Hepatic stellate cell (primary cell): ENCODE data around the gene FREM1.
"Not testable (repeated sequence)": the region's sequence is repeated elsewhere in the genome, so short reads cannot be mapped to it uniquely, and the experiment has no call there.

Source experiments
- DNase-seq: peaks from one replicate; pipeline ENCODE4 v3.0.0; 2011; ENCODE audit warnings: low spot score

The FREM1 gene

DNA sequence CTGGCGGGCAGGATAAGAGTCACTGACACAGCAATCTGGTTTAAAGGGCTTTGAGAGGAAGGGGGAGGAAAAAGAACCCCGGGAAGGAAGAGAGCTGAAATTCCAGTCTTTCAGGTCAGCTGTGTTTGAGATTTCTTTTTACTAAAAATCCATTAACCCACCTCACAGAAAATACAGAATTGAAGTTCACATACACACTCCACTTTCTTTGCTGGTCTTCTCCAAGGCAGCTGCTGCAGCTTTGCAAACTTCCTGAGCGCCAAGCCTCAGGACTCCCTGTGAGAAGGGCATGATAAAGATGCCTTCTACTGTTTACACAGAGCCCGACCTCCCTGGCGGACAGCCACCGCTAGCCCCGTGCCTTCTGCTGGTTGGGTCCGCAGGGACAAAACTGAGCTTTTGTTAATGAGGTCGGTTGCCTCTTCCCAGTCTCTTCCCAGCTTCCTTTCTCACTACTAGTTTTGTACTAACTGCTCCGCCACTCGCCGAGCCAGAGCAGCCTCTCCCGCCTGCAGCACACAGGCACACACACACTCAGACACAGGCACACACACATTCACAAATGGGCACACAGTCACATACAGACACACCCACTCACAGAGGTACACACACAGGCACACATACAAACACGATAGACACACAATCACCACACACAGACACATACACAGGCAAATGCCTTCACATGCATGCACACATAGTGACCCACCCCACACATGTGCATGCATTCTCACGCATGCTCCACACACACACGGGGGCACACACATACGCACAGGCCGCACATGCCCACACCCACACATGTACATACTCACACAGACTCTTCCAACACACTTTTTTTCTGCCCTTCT, at the start of gene FREM1:
FREM1 (minus strand) TSS at position 468 of the 845 bp plus-strand sequence. CDS start 41,451 bp downstream, outside the sequence.
- no peak for DNase-seq

GRCh38 chr9:14958989-14959388, 48.8 kb upstream of the FREM1 start:
- DNase-seq = no peak

DNA sequence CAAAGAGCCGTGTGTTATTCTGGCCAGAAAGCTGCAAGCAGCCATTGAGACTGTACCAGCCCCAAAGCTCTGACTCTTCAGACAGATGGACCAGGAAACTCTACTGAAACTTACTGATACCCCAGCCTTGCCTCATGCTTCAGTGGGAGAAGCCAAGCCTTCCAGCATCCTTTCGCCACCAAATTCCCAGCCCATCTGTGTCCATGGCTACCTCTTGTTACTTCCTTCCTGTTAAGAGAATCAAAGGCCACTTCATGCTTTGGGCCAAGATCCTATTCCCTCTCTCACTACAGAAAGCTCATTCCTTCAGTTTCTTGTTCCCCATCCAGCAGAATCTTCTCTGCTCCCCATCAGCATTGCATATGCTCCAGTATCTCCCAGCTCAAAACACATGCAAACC, 46.9 kb upstream of the FREM1 start:
- no peak for DNase-seq

DNA sequence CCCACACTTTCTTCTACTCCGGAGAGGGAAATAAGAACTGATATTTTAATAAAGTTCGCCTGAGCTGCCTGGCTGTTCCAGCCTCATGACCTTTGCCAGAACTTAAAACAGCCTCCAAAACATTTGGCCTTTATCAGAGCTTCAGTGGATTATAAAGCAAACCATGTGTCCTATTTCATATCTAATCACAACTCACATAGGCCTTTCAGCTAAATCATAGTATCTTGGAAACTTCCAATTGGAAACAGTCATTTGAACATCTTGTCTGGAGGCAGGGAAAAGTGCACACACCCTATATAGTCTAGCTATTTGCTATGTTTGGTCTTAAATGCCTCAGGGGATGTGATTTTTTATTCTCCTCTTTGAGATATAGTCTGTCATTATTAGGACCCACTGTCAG, 46.0 kb upstream of the FREM1 start:
- no peak for DNase-seq

- no peak for DNase-seq
Observed at GRCh38 chr9:14945351-14945750, 35.1 kb upstream of the FREM1 start.

- no peak for DNase-seq
Observed at GRCh38 chr9:14941501-14942405, 31.5 kb upstream of the FREM1 start.

DNA sequence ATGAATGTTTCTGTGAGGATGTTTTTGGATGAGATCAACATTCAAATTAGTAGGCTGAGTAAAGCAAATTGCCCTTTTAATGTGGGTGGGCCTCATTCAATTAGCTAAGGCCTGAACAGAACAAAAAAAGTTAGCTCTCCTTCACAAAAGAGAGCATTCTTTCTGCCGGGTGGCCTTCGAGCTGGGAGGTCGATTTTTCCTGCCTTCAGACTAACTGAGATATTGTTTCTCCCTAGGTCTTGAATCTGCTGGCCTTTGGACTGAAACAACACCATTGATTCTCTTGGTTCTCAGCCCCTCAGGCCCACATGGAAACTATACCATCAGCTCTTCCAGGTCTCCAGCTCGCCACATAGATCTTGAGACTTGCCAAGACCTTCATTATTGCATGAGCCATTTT, 29.1 kb upstream of the FREM1 start:
- DNase-seq = no peak

GRCh38 chr9:14937216-14937615, 27.0 kb upstream of the FREM1 start:
- no peak for DNase-seq

DNA sequence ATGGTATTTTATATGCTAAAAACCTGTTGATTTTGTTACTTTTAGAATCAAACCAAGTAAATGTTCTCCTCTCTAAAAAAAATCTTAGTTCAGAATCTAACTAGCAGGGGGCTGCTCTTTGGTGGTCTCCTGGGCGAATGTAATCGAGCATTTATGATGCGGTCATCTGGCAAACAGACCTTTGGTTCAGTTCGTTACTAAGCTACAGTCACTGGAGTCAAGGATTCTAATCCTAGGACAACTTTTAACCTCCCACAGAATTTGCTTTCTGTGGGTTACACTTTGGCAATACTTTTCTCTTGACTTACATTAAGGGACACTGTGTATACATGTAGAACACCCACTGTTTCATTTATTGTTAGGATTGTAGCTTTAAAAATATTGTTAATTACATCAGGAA, 26.3 kb upstream of the FREM1 start:
- DNase-seq = no peak

GRCh38 chr9:14935964-14936363, 25.7 kb upstream of the FREM1 start:
- no peak for DNase-seq

- no peak for DNase-seq
Observed at GRCh38 chr9:14935106-14935751, 25.0 kb upstream of the FREM1 start.

DNA sequence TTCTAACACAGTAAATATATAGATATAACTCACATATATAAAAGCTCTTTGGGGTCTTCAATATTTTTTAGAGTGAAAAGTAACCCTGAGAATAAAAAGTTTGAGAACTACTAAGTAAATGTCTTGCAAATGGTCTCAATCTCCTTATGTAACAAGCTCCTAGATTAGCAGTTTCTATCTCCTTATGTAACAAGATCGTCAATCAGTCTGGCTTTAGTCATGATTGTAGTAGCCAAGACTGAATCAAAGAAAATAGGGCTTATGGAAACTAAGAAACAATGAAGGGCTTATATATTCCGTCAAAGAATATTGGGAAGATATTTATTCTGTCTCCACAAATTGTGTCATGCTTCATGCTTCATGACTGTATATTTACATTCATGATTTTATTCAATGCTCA, 22.4 kb upstream of the FREM1 start:
- no peak for DNase-seq

DNA sequence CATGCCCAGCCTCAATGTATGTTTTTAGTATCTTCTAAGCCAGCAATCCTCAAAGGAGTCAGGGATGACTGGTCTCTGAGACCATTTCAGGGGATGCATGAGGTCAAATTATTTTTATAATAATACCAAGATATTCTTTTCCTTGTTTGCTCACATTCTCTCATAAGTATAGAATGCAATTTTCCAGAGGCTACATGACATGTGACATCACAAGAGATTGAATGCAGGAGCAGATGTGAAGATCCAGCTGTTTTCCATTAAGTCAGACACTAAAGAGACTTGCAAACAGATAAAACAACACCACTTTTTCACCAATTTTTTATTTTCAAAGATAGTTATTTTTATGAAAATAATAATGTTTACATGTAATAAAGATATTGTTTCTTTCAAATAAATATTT, 22.0 kb upstream of the FREM1 start:
- DNase-seq = no peak

GRCh38 chr9:14926941-14927624, 16.9 kb upstream of the FREM1 start:
- no peak for DNase-seq

- peak; percentile 5 for DNase-seq
Observed at GRCh38 chr9:14924230-14925219, 14.3 kb upstream of the FREM1 start.

- DNase-seq = no peak
Observed at GRCh38 chr9:14923701-14924100, 13.5 kb upstream of the FREM1 start.

DNA sequence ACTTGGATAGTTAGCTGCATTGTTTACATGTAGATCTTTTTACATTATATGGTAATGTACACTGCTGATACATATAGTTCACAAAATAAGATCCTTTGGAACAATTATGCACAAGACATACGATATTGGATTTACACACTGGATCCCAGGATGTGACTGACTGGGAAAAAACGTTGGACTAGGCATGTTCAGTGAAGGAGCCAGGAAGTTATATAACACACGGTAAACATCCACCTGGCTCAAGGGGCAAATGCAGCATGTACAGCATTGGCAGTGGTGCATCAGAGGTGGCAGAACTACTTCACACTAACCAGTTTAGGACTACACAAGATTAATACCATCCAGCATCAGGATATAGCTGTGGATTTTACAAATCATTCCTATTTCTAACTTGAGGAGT, 10.6 kb upstream of the FREM1 start:
- DNase-seq = not testable (repeated sequence)

DNA sequence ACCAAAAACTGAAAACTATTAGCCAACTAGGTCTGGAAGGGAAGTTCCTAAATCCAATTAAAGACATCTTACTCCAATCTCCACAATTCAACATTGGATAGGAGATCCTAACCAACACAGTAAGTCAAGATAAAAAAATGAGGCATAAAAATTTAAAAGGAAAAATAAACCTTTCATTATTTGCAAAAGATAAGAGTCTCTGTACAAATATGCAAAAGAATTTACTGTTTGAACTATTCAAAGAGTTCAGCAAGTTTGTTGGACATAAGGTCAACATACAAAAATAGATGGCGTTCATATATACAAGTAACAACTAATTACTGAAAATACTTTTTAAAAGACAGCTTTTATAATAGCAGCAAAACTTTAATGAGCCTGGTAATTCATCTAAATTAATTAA, 3.1 kb upstream of the FREM1 start:
- DNase-seq = no peak

- DNase-seq = no peak
Observed at GRCh38 chr9:14912859-14913258, 2.6 kb upstream of the FREM1 start.

DNA sequence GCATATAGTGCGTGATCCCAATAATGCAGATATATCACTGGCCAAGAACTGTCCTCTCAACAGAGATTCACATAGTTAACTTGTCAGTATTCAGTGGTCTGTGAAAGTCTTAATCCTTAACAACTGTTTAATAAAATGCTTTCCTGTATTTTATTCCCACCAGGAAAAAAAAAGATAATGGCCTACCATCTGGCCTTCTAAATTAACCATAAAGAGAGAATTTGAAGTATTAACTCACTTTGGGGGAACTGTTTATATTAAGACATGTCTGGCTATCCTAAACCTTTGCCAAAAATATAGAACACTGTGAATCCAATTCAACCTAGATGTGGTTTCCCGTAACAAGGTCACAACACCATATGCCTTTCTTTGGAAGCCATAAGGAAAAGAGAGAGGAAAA, 818 bp upstream of the FREM1 start:
- DNase-seq = no peak

- DNase-seq = no peak
Observed at GRCh38 chr9:14909601-14909960, 647 bp downstream of the FREM1 start.
